AG10803 (cell line): ENCODE measurements around the gene CUL9.

ENCODE experiments used
- DNase-seq: peaks from one replicate; pipeline ENCODE4 v3.0.0; 2010; ENCODE audit warnings: low read depth
- H3K4me3 ChIP-seq: 2 replicates; pipeline ENCODE4 v1.5.1; 2011; ENCODE audit warnings: mild to moderate bottlenecking, low read length, control low read depth
- TF ChIP-seq, protein P1 (sequence below): conservative IDR thresholded peaks from 2 replicates; pipeline ENCODE4 v1.5.1; 2011; ENCODE audit warnings: mild to moderate bottlenecking, low read length, control low read depth, inconsistent platforms

The CUL9 gene

DNA sequence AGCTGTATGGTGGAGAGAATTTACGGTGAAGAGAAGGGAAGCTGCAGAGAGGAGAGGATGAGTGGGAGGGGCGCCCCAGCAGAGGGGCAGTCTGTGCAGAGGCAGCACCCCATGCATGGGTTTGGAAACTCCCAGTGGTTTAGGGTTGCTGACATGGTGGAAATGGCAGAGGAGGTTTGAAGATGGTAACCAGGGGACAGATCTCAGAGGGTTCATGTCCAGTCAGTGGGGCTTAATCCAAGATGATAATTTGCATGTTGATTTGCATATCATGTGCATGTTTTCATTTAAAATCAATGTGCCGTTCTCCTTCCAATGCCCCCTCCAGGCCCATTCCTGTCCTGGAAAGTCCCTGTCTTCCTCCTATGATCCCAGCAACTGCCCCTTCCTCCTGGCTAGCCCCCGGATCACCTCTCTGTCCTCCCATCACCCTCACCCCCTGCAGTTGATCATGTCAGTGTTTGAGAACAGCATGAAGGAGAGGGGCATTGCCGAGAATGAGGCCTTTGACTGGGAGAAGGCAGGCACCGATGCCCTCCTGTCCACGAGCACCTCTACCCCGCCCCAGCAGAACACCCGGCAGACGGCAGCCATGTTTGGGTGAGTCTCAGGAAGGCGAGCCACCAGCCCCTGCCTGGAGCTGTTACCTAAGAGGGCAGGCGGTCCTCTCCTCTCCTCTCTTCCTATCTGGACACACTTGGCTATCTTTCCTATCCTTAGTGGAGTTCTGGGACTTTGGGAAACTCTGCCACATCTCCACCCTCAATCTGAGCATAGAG lies 75.6 kb downstream of the CUL9 start:
- TF ChIP-seq, protein P1, sequence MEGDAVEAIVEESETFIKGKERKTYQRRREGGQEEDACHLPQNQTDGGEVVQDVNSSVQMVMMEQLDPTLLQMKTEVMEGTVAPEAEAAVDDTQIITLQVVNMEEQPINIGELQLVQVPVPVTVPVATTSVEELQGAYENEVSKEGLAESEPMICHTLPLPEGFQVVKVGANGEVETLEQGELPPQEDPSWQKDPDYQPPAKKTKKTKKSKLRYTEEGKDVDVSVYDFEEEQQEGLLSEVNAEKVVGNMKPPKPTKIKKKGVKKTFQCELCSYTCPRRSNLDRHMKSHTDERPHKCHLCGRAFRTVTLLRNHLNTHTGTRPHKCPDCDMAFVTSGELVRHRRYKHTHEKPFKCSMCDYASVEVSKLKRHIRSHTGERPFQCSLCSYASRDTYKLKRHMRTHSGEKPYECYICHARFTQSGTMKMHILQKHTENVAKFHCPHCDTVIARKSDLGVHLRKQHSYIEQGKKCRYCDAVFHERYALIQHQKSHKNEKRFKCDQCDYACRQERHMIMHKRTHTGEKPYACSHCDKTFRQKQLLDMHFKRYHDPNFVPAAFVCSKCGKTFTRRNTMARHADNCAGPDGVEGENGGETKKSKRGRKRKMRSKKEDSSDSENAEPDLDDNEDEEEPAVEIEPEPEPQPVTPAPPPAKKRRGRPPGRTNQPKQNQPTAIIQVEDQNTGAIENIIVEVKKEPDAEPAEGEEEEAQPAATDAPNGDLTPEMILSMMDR: no peak
- no peak for DNase-seq
- H3K4me3 ChIP-seq: no peak overlapping the region

GRCh38 chr6:43258180-43258579 lies 76.2 kb downstream of the CUL9 start:
- TF ChIP-seq, protein P1: no peak
- no peak overlapping the region for H3K4me3 ChIP-seq

DNA sequence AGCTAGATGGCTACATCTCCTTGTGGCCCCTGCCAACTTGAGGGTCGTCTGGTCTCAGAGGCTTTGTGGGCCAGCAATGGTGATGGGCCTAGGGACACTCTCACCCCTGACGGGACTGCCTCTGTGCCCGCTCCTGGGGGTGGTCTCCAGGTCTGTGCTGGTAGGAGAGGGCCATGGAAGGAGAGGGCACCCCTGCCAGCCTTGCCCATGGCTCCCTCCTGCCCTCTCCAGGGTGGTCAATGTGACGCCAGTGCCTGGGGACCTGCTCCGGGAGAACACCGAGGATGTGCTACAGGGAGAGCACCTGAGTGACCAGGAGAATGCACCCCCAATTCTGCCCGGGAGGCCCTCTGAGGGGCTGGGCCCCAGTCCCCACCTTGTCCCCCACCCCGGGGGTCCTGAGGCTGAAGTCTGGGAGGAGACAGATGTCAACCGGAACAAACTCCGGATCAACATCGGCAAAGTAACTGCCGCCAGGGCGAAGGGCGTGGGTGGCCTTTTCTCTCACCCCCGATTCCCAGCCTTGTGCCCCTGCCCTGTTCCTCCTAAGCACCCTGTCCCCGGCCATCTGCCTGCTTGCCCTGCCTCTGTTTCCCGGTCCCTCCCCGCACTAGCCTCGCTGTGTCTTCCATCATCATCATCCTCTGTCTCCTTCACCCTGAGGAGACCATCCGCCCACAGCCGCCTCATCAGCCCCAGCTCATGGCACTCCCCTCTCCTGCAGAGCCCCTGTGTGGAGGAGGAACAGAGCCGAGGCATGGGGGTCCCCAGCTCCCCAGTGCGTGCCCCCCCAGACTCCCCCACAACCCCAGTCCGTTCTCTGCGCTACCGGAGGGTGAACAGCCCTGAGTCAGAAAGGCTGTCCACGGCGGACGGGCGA lies 77.1 kb downstream of the CUL9 start:
- TF ChIP-seq, protein P1: no peak
- H3K4me3 ChIP-seq: no peak overlapping the region
- DNase-seq: no peak

More at GRCh38 chr6:43258180-43258579, 76.2 kb downstream of the CUL9 start:
- DNase-seq: no peak

DNA sequence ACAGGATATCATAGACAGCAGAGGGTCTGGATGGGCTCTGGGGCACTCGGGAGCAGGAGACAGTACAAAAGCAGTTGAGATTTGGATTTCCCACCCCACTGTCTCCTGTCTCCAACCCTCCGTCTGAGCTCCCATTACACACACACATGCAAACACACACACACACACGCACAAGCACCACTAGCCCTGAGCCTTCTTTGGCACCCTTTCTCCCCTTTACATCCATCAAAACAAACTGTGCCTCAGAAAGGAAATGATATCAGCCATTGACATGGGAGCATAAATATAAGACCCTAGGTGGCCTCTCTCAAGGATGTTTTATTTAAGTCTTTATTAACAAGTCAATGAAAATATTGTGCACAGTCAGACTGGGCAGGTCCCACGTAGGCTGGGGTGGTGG lies 78.8 kb downstream of the CUL9 start:
- DNase-seq: no peak
- TF ChIP-seq, protein P1: no peak
- H3K4me3 ChIP-seq: no peak overlapping the region

- TF ChIP-seq, protein P1: no peak
- no peak overlapping the region for H3K4me3 ChIP-seq
- DNase-seq: no peak
Observed at GRCh38 chr6:43261198-43261597, 79.2 kb downstream of the CUL9 start.

- H3K4me3 ChIP-seq: no peak overlapping the region
- DNase-seq: no peak
- TF ChIP-seq, protein P1: no peak
Observed at GRCh38 chr6:43262000-43262779, 80.2 kb downstream of the CUL9 start.
